ENCODE measurements around the gene TCP11. TPM values are rescaled to one million over a fixed set of nuclear protein-coding genes. Genes with fewer than 3 reads are reported as not detected.

The TCP11 gene
- total RNA-seq, 1 donor from 2014 or later, result not detected

DNA sequence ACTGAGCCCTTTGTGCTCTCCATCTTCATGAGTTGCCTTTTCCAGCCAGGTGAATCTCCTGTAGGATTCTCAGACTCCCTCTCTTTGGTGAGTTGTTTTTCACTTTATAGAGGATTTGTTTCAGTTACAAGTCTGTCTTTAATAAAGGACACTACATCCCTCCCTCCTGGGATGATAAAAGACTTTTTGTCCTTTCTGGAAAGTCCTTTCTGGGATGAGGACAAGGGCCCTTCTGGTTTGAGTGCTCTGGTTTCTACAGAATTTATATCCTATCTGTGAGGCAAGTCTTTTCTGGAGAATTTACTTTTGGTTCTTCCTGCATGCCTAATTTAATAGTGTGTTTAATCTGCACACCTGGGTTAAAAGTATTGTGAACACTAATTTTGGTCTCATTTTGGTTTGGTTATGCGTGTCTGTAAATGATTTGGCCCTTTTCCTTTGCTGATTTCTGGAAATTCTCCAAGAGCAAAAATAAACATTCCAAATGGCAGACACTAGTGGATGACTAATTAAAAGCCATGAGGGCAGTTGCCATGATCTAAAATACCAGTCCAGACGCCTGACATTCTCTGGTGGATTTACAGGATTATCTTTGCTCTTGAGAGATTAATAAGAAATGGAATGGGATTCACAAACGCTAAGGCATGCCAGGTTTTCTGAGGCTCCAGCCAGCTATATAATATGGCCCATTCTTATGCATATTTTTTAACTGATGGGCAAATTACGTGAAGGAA, 44.8 kb downstream of the TCP11 start:
- Mint-ChIP-seq H3K36me3 (ENCODE audit: low read depth) (no peaks in the 10 kb centered on the region), H3K27me3 (no peaks in the 10 kb centered on the region), H3K4me3 (no peak overlapping the region), H3K27ac (no peak overlapping the region), H3K4me1 (no peaks in the 10 kb centered on the region), H3K9me3 (no peaks in the 10 kb centered on the region)
- ChIA-PET CTCF (no interaction called here), POLR2A (no interaction called here)
- ATAC-seq (ENCODE audit: low read depth) (no peak), DNase-seq (no peak)
- no peak for TF ChIP-seq CTCF (IDR thresholded peaks at IDR 0.05)
- intact Hi-C loops (cut with micrococcal nuclease), result no loop called here

DNA sequence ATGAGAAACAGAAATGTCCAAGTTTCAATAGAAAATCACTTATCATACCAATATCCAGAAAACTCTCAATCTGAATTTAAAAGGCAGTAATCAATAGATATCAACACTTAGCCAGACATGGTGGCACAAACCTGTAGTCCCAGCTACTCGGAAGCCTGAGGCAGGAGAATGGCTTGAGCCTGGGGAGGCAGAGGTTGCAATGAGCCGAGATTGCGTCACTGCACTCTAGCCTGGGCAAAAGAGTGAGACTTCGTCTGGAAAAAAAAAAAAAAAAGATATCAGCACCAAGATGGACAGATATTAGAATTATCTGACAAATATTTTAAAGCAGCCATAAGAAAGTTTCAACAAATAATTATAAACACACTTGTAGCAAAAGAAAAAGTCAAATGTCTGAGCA, 47.0 kb downstream of the TCP11 start:
- Mint-ChIP-seq H3K27ac (no peak overlapping the region), H3K4me3 (no peak overlapping the region), H3K27me3 (no peaks in the 10 kb centered on the region), H3K36me3 (ENCODE audit: low read depth) (peaks cover 6% of the 10 kb centered on the region), H3K4me1 (no peaks in the 10 kb centered on the region), H3K9me3 (no peaks in the 10 kb centered on the region)
- intact Hi-C loops (cut with micrococcal nuclease), result no loop called here
- CTCF ChIA-PET, result no interaction called here
- ATAC-seq (ENCODE audit: low read depth), result no peak
- DNase-seq, result no peak
- TF ChIP-seq CTCF (IDR thresholded peaks at IDR 0.05), result no peak
- POLR2A ChIA-PET, result no interaction called here

DNA sequence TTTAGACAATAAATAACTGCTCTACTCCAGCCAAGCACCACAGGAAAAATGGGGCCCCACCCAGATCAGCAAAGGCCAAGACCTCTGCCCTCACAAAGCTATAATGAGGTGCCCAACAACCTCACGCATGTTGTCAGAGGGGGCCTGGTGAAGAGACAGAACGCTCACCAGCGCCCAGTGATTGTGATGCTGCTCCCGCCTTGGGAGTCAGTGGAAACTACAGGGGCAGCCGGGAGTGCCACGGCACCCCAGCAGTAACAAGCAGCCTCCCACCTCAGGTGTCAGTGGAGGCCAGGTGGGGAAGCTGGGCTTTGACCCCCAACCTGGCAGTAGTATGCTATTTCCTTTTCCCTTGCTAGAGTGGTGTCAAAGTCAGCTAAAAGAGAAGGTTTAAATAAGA, 47.4 kb downstream of the TCP11 start:
- ChIA-PET CTCF (no interaction called here), POLR2A (no interaction called here)
- DNase-seq (no peak), ATAC-seq (ENCODE audit: low read depth) (no peak)
- Mint-ChIP-seq H3K27me3 (no peaks in the 10 kb centered on the region), H3K27ac (no peak overlapping the region), H3K4me1 (no peaks in the 10 kb centered on the region), H3K9me3 (no peaks in the 10 kb centered on the region), H3K36me3 (ENCODE audit: low read depth) (peaks cover 6% of the 10 kb centered on the region), H3K4me3 (no peak overlapping the region)
- intact Hi-C loops (cut with micrococcal nuclease), result no loop called here
- no peak for TF ChIP-seq CTCF (IDR thresholded peaks at IDR 0.05)

DNA sequence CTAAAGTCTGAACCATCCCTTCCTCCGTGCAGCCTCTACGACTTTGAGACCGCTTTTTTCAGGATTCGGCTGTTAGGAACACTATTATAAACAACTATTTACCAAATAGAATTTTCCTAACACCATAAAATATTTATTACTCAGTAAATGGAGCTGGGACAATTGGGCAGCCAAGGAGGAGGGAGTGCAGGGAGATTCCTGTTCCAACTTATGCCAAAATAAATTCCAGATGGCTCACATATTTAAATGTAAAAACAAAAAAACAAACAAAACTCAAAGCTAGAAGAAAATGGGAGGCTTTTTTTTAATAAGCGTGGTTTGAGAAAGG, 48.1 kb downstream of the TCP11 start:
- intact Hi-C loops (cut with micrococcal nuclease), result no loop called here
- POLR2A ChIA-PET, result no interaction called here
- no peak for DNase-seq
- Mint-ChIP-seq H3K4me3 (no peak overlapping the region), H3K9me3 (no peaks in the 10 kb centered on the region), H3K36me3 (ENCODE audit: low read depth) (peaks cover 12% of the 10 kb centered on the region), H3K4me1 (no peaks in the 10 kb centered on the region), H3K27me3 (no peaks in the 10 kb centered on the region), H3K27ac (no peak overlapping the region)
- no peak for TF ChIP-seq CTCF (IDR thresholded peaks at IDR 0.05)
- no peak for ATAC-seq (ENCODE audit: low read depth)
- CTCF ChIA-PET, result no interaction called here

DNA sequence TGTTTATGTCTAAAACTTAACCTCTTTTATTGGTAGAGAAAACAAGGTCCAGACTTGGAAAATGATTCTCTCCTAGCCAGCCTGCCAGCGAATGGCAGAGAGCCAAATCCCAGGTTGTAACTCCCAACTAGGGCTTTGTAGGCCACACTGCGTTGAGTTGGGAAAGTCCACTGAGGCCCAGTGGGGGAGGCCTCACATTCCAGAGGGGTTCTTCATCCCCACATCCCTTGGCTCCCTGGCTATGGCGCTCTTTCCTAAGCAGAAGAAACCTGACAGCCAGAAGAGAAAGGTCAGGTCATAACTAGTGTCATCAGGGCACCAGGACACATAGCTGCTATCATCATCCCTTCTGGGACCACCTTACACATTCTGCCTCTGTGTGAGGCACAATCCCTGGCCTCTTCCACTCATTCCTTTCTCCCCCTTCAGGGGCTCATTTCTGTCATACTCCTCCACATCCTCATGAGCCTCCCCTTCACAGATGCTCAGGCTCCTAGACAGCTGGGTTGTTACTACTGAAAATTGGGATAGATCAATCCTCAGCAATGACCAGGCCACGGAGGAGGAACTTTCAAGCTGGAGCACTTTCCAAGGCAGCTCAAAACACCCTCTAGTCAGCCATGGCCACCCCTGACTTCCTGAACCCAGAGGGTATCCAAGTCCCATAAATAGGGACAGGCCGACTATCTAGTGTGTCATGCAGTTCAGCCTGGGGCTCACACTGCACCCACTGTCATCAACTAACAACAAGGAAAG, 48.6 kb downstream of the TCP11 start:
- Mint-ChIP-seq H3K9me3 (no peaks in the 10 kb centered on the region), H3K4me3 (no peak overlapping the region), H3K27ac (no peak overlapping the region), H3K27me3 (no peaks in the 10 kb centered on the region), H3K4me1 (no peaks in the 10 kb centered on the region), H3K36me3 (ENCODE audit: low read depth) (peaks cover 17% of the 10 kb centered on the region)
- ChIA-PET POLR2A (no interaction called here), CTCF (no interaction called here)
- no peak for ATAC-seq (ENCODE audit: low read depth)
- intact Hi-C loops (cut with micrococcal nuclease), result no loop called here
- no peak for DNase-seq
- TF ChIP-seq CTCF (IDR thresholded peaks at IDR 0.05), result no peak

Measured in activated B cell treated with CpG ODN at 0.5 μM for 24 hours (primary cell).